Measurements from ENCODE around the gene CTSC. TPM values are rescaled to one million over a fixed set of nuclear protein-coding genes. Genes with fewer than 3 reads are reported as not detected.

CTSC gene
- total and polyA plus RNA-seq, 9 of the 15 experiments (the other 6 are each of a cell fraction or from before 2014, with no cell fraction given), result 113 to 403 (median 187) TPM

- no peak for TF ChIP-seq SAFB2 (IDR thresholded peaks at IDR 0.05; ENCODE audit: borderline replicate concordance, low read depth, low read length, severe bottlenecking)
- no peak for TF ChIP-seq IFI16 (CRISPR knock-in tag; IDR thresholded peaks at IDR 0.05)
- TF ChIP-seq GABPB2 (CRISPR knock-in tag; conservative IDR thresholded peaks at IDR 0.05), result no peak
- no peak; a peak in 3 of 4 replicates for TF ChIP-seq NRF1 (conservative IDR thresholded peaks at IDR 0.05 in 1 of 2, IDR thresholded peaks at IDR 0.05 in 1 of 2)
- no peak for TF ChIP-seq SRF (CRISPR knock-in tag; IDR thresholded peaks at IDR 0.05)
- TF ChIP-seq ZNF140 (CRISPR knock-in tag; IDR thresholded peaks at IDR 0.05), result no peak
- TF ChIP-seq E2F1 (CRISPR knock-in tag; IDR thresholded peaks at IDR 0.05), result no peak
- no peak for TF ChIP-seq ZNF143 (CRISPR knock-in tag; IDR thresholded peaks at IDR 0.05)
- no peak for TF ChIP-seq MXD1 (CRISPR knock-in tag; IDR thresholded peaks at IDR 0.05; ENCODE audit: borderline replicate concordance, poor library complexity, severe bottlenecking)
- no peak for TF ChIP-seq ZNF398 (CRISPR knock-in tag; IDR thresholded peaks at IDR 0.05)
- no peak for TF ChIP-seq SNAPC5 (CRISPR knock-in tag; IDR thresholded peaks at IDR 0.05)
- no peak for TF ChIP-seq ZNF347 (CRISPR knock-in tag; IDR thresholded peaks at IDR 0.05; ENCODE audit: low read depth)
- no peak for TF ChIP-seq HDAC3 (IDR thresholded peaks at IDR 0.05; ENCODE audit: borderline replicate concordance, partially characterized antibody)
- no peak for TF ChIP-seq RCOR1 (IDR thresholded peaks at IDR 0.05; ENCODE audit: borderline replicate concordance in 1 of 2, low read depth in 2 of 2, low read length in 2 of 2)
- TF ChIP-seq ZNF717 (CRISPR knock-in tag; IDR thresholded peaks at IDR 0.05), result no peak
- TF ChIP-seq SAFB (IDR thresholded peaks at IDR 0.05; ENCODE audit: borderline replicate concordance, low read depth, low read length), result no peak
- TF ChIP-seq ZNF324 (CRISPR knock-in tag; IDR thresholded peaks at IDR 0.05), result no peak
- no peak for TF ChIP-seq JUN (IDR thresholded peaks at IDR 0.05; ENCODE audit: borderline replicate concordance, low read depth, low read length)
- no peak for TF ChIP-seq JUN (CRISPR knock-in tag; IDR thresholded peaks at IDR 0.05; ENCODE audit: borderline replicate concordance)
- no peak for TF ChIP-seq TRIM28 (IDR thresholded peaks at IDR 0.05)
- no peak for TF ChIP-seq HMGN3 (IDR thresholded peaks at IDR 0.05; ENCODE audit: borderline replicate concordance, extremely low read depth, insufficient read length, low read depth, low read length)
- no peak for TF ChIP-seq NCOR1 (IDR thresholded peaks at IDR 0.05)
- no peak for TF ChIP-seq RNF219 (CRISPR knock-in tag; IDR thresholded peaks at IDR 0.05)
Measured at GRCh38 chr11:88337987-88338668, 592 bp upstream of the CTSC start (continued).

All from K562 (cell line).